Panc1 (cell line): Measurements from ENCODE around the gene LSM14A. TPM values are rescaled to one million over a fixed set of nuclear protein-coding genes. Genes with fewer than 3 reads are reported as not detected.

Source experiments
- ATAC-seq: fragments of 200-7000 bp; cut with Tn5 transposase; 2 replicates; pipeline ENCODE4 v1.9.1; 2020; ENCODE audit warnings: mild to moderate bottlenecking, moderate library complexity
- BruUV-seq: library from RNA; stranded (reverse); fragments of 400-500 nt; replicated peaks from 2 replicates; lab custom pipeline; 2021; lab: Mats Ljungman, UMichigan
- CTCF ChIA-PET: fragments of 300-600 bp; sonication (Branson Sonifier 250); formaldehyde crosslinking; loops from one replicate; lab custom pipeline; 2022; ENCODE audit warnings: antibody characterized with exemption; lab: Charles Lee
- POLR2A ChIA-PET: fragments of 300-600 bp; sonication (Branson Sonifier 250); formaldehyde crosslinking; loops from one replicate; lab custom pipeline; 2022; ENCODE audit warnings: antibody characterized with exemption; lab: Charles Lee
- DNase-seq: peaks from one replicate; pipeline ENCODE4 v3.0.0-alpha.2; 2010; ENCODE audit warnings: low read depth, low spot score
- H3K27ac ChIP-seq: 2 replicates; pipeline ENCODE4 v1.5.1; 2011; ENCODE audit warnings: mild to moderate bottlenecking, low read length, inconsistent platforms
- H3K27me3 ChIP-seq: fragments of 200-500 bp; sonication (Bioruptor generic); 2 replicates; pipeline ENCODE4 v1.6.0; 2014; ENCODE audit warnings: low read length, inconsistent platforms; ENCODE audit not compliant: control insufficient read depth, insufficient read depth
- H3K36me3 ChIP-seq: fragments of 200-500 bp; sonication (Bioruptor generic); 2 replicates; pipeline ENCODE4 v1.5.1; 2014; ENCODE audit warnings: inconsistent platforms, mild to moderate bottlenecking, low read length, moderate library complexity; ENCODE audit not compliant: control insufficient read depth, insufficient read depth
- H3K4me1 ChIP-seq: 2 replicates; pipeline ENCODE4 v1.5.1; 2011; ENCODE audit warnings: inconsistent platforms, mild to moderate bottlenecking, low read length, moderate library complexity; ENCODE audit not compliant: control insufficient read depth, insufficient read depth
- H3K4me3 ChIP-seq, 2 experiments: 2 replicates each; pipeline ENCODE4 v1.5.1; 2011 to 2012; ENCODE audit warnings: low read depth in 2 of 2, low read length in 2 of 2, mild to moderate bottlenecking in 2 of 2, inconsistent platforms in 1 of 2, moderate library complexity in 1 of 2
- H3K9me3 ChIP-seq: fragments of 200-500 bp; sonication (Bioruptor generic); 2 replicates; pipeline ENCODE4 v1.5.1; 2014; ENCODE audit warnings: low read depth, mild to moderate bottlenecking, inconsistent platforms, low read length, moderate library complexity; ENCODE audit not compliant: control insufficient read depth, insufficient read depth
- POLR2AphosphoS5 ChIP-seq: IDR thresholded peaks from 2 replicates; pipeline ENCODE4 v1.6.1; 2012; ENCODE audit warnings: mild to moderate bottlenecking, low read depth, low read length, moderate library complexity
- REST ChIP-seq, 2 experiments: IDR thresholded peaks; 2 replicates each; pipeline ENCODE4 v1.6.1; 2011 to 2012; ENCODE audit warnings: low read depth in 2 of 2, control low read depth in 1 of 2, low read length in 1 of 2, mild to moderate bottlenecking in 1 of 2, moderate library complexity in 1 of 2; ENCODE audit not compliant: insufficient read depth in 1 of 2
- SIN3A ChIP-seq: IDR thresholded peaks from 2 replicates; pipeline ENCODE4 v1.6.1; 2012; ENCODE audit warnings: low read depth, mild to moderate bottlenecking, low read length, moderate library complexity, borderline replicate concordance; ENCODE audit not compliant: insufficient read depth
- TCF7L2 ChIP-seq: IDR thresholded peaks from 2 replicates; pipeline ENCODE4 v1.6.1; 2011; ENCODE audit warnings: mild to moderate bottlenecking, low read depth, low read length, inconsistent platforms
- in situ Hi-C: cut with HindIII; loops from 2 replicates; pipeline ENCODE4 v1.10.0; 2016; ENCODE audit warnings: low sequenced_read_pairs, low pct_unique_long_range_greater_than_20kb
- intact Hi-C: fragments of 100-400 bp; cut with micrococcal nuclease; formaldehyde crosslinking; loops from one replicate; pipeline ENCODE4 v1.10.0; 2022; ENCODE audit not compliant: unreplicated experiment
- total RNA-seq: library from RNA; stranded (reverse); gene quantifications from one replicate; pipeline ENCODE4 v1.2.1, GENCODE V29; 2021; ENCODE audit not compliant: unreplicated experiment
- TF ChIP-seq, protein P1 (sequence below): fragments of 450-650 bp; IDR thresholded peaks from 2 replicates; pipeline ENCODE4 v1.5.1; 2017; ENCODE audit warnings: mild to moderate bottlenecking

LSM14A gene
- total RNA-seq, 1 experiment from 2014 or later = 152 TPM

DNA sequence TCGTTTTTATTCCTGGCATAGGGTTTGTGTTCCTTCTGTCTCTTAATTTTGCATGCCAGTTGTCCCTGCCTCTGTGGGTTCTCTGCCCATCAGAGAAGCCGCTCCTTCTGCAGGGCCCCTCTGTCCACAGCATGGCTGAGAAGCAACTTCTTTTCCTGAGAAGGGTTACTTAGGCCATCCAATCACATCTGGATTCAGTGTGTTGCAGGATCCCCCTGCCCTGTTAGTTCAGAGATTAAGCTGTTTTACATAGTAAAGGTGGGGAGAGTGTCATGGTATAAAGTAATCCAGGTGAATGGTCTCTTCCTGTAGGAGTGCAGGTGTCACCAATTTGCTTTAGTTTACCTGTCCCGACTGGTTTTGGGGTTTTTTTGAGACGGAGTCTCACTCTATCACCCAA is 59.1 kb downstream of the LSM14A start:
- no peaks in the 10 kb centered on the region for H3K9me3 ChIP-seq
- no peak for DNase-seq
- peaks cover 34% of the 10 kb centered on the region for H3K36me3 ChIP-seq
- no TSS peak for BruUV-seq
- in situ Hi-C loops = no loop called here
- no peak for ATAC-seq
- ChIA-PET POLR2A (interaction anchor here (0.6 kb wide), 1 partner anchor 42 kb away, joined by 3 read pairs; no protein-coding TSS in a partner anchor), CTCF (no interaction called here)
- no peak overlapping the region for H3K4me3 ChIP-seq
- no peaks in the 10 kb centered on the region for H3K27me3 ChIP-seq
- peaks cover 17% of the 10 kb centered on the region for H3K4me1 ChIP-seq
- TF ChIP-seq REST (IDR thresholded peaks at IDR 0.05; ENCODE audit: insufficient read depth in 1 of 2, low read depth in 2 of 2, low read length in 1 of 2) (no peak), SIN3A (no peak), TCF7L2 (no peak), POLR2AphosphoS5 (no peak; the same call in 1 of the 2 replicates)
- TF ChIP-seq, protein P1, sequence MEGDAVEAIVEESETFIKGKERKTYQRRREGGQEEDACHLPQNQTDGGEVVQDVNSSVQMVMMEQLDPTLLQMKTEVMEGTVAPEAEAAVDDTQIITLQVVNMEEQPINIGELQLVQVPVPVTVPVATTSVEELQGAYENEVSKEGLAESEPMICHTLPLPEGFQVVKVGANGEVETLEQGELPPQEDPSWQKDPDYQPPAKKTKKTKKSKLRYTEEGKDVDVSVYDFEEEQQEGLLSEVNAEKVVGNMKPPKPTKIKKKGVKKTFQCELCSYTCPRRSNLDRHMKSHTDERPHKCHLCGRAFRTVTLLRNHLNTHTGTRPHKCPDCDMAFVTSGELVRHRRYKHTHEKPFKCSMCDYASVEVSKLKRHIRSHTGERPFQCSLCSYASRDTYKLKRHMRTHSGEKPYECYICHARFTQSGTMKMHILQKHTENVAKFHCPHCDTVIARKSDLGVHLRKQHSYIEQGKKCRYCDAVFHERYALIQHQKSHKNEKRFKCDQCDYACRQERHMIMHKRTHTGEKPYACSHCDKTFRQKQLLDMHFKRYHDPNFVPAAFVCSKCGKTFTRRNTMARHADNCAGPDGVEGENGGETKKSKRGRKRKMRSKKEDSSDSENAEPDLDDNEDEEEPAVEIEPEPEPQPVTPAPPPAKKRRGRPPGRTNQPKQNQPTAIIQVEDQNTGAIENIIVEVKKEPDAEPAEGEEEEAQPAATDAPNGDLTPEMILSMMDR = no peak
- intact Hi-C loops = no loop called here
- H3K27ac ChIP-seq = peak overlapping the region; percentile 13; the same call in 1 of the 2 replicates

DNA sequence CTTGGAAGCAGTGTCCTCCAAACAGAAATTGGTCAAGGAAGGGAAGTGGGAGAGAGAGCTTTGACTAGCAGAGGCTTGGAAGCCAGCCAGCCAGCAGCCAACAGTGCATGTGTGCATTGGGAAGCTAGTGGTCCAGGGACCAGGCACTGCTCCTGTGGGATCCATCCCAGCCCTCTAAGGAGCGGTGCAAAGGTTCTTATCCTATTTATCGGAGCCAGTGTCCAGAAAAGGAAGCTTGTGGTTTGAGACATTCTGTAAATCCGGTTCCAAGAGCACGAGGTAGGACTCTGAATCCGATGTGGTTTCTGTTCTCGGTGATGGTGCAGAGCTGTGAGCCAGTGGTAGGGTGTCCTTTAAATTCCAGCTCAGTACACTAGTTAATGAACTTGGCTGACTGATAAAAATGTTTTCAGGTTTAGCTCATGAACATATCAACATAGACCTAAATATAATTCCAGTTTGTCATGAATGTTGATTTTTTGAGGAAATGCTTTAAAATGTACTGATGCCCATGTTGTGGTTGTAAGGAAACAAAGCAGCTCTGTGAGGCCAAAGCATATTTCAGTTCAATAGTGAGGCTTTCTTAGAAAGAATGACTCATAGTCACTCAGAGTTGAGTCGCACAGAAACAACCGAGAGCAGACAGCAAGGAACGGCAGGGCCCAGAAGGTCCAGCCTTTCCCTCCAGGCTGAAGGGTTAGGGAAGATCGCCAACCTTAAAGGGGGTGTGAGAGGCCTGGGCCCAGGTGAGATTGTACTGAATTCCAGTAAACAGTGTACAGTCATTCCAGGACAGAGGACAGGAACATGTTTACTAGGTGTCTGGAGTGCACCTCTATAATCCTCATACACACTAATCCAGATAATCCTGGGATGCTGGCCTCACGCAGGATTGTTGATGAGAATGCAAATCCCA is 60.5 kb downstream of the LSM14A start:
- DNase-seq = peak; percentile 93
- intact Hi-C loops = no loop called here
- ATAC-seq = peak; percentile 91

More for the DNA sequence above, 60.5 kb downstream of the LSM14A start:
- H3K27me3 ChIP-seq = no peaks in the 10 kb centered on the region
- ChIA-PET POLR2A (interaction anchor here (0.7 to 1.4 kb wide), 2 partner anchors 35 to 82 kb away, joined by 3 read pairs; no protein-coding TSS in a partner anchor), CTCF (interaction anchor here (0.5 kb wide), 1 partner anchor 50 kb away, joined by 6 read pairs; no protein-coding TSS in a partner anchor)
- in situ Hi-C loops = no loop called here
- peak overlapping the region in 1 of 2 experiments; percentile 32; a peak in 2 of 4 replicates for H3K4me3 ChIP-seq
- peaks cover 22% of the 10 kb centered on the region for H3K36me3 ChIP-seq
- peaks cover 15% of the 10 kb centered on the region for H3K4me1 ChIP-seq
- TF ChIP-seq REST (IDR thresholded peaks at IDR 0.05; ENCODE audit: insufficient read depth in 1 of 2, low read depth in 2 of 2, low read length in 1 of 2) (no peak), SIN3A (no peak), POLR2AphosphoS5 (0 out of 2 replicates have a peak, but pooled peaks have one; percentile 33), TCF7L2 (no peak)
- TF ChIP-seq, protein P1 = no peak
- H3K9me3 ChIP-seq = no peaks in the 10 kb centered on the region
- H3K27ac ChIP-seq = peak overlapping the region; percentile 72
- no TSS peak for BruUV-seq
